Thyroid gland (tissue), 4 donors: ENCODE measurements around the gene MED28. TPM values are rescaled to one million over a fixed set of nuclear protein-coding genes. Genes with fewer than 3 reads are reported as not detected.

Source experiments
- DNase-seq, 2 donors: peaks; one replicate each; pipeline ENCODE4 v3.0.0-alpha.2; 2019
- H3K27ac ChIP-seq, 3 donors: fragments of 200-600 bp; sonication (generic); 1 replicate in 2 of 3; 2 replicates in 1 of 3; pipeline ENCODE4 v1.5.1; 2016 to 2019; ENCODE audit warnings: mild to moderate bottlenecking in 1 of 3, moderate library complexity in 1 of 3
- H3K27me3 ChIP-seq: fragments of 200-600 bp; sonication (generic); one replicate; pipeline ENCODE4 v1.5.1; 2019
- H3K36me3 ChIP-seq, 2 donors: fragments of 200-600 bp; sonication (generic); one replicate each; pipeline ENCODE4 v1.5.1; 2016 to 2019
- H3K4me1 ChIP-seq, 2 donors: fragments of 200-600 bp; sonication (generic); one replicate each; pipeline ENCODE4 v1.5.1; 2017 to 2019
- H3K4me3 ChIP-seq, 3 donors: fragments of 200-600 bp; sonication (generic); replicated peaks in 1 of 3; 1 replicate in 2 of 3; 2 replicates in 1 of 3; pipeline ENCODE4 v1.5.1; 2016; ENCODE audit warnings: mild to moderate bottlenecking in 1 of 3
- H3K9me3 ChIP-seq: fragments of 200-600 bp; sonication (generic); one replicate; pipeline ENCODE4 v1.5.1; 2017
- CTCF ChIP-seq, 6 experiments: fragments of 200-600 bp in 3 of 6; fragments of 450-650 bp in 3 of 6; sonication (generic) in 3 of 6; IDR thresholded peaks; one replicate each; pipeline ENCODE4 v1.5.1; 2016 to 2019; ENCODE audit warnings: antibody characterized with exemption in 6 of 6, mild to moderate bottlenecking in 2 of 6, inconsistent platforms in 1 of 6, moderate library complexity in 1 of 6
- POLR2A ChIP-seq, 2 donors: fragments of 450-650 bp; IDR thresholded peaks; one replicate each; pipeline ENCODE4 v1.6.1; 2017; ENCODE audit warnings: antibody characterized with exemption in 2 of 2, mild to moderate bottlenecking in 2 of 2, moderate library complexity in 1 of 2
- whole genome bisulfite sequencing, 2 donors: methylation state at CpG; one replicate each; pipeline ENCODE4 v1.1.5; 2017; 5-methylcytosine and 5-hydroxymethylcytosine counted together
- intact Hi-C: fragments of 100-400 bp; cut with DNase I; formaldehyde crosslinking; loops from one replicate; pipeline ENCODE4 v1.15.1; 2023
- total RNA-seq, 4 donors: library from RNA; depleted of rRNA; stranded (reverse); fragments of >200 nt; gene quantifications; one replicate each; pipeline ENCODE4 v1.2.3, GENCODE V29; 2016

The MED28 gene
- total RNA-seq, 4 donors from 2014 or later: 14.9 to 25.6 (median 19.4) TPM

GRCh38 chr4:17646693-17647092, 32.3 kb downstream of the MED28 start:
- no peak for DNase-seq
- 81 to 84% methylated on average over 3 of the region's 3 CpGs for WGBS, 2 donors
- H3K36me3 ChIP-seq: no peaks in the 10 kb centered on the region
- H3K27ac ChIP-seq: no peak overlapping the region
- intact Hi-C loops: no loop called here
- H3K27me3 ChIP-seq: no peaks in the 10 kb centered on the region
- H3K4me1 ChIP-seq: no peaks in the 10 kb centered on the region
- TF ChIP-seq CTCF (IDR thresholded peaks at IDR 0.05) (no peak), POLR2A (IDR thresholded peaks at IDR 0.05) (no peak)
- no peaks in the 10 kb centered on the region for H3K9me3 ChIP-seq
- no peak overlapping the region for H3K4me3 ChIP-seq

GRCh38 chr4:17647176-17647806, 32.9 kb downstream of the MED28 start:
- 90 to 95% methylated on average over 7 to 9 of the region's 9 CpGs for WGBS, 2 donors
- Histone ChIP-seq H3K9me3 (no peaks in the 10 kb centered on the region), H3K36me3 (no peaks in the 10 kb centered on the region), H3K27ac (no peak overlapping the region), H3K27me3 (no peaks in the 10 kb centered on the region), H3K4me1 (no peaks in the 10 kb centered on the region), H3K4me3 (no peak overlapping the region)
- intact Hi-C loops: no loop called here
- TF ChIP-seq CTCF (IDR thresholded peaks at IDR 0.05): no peak
- TF ChIP-seq POLR2A (IDR thresholded peaks at IDR 0.05): no peak
- no peak for DNase-seq

GRCh38 chr4:17647927-17648326, 33.5 kb downstream of the MED28 start:
- Histone ChIP-seq H3K9me3 (no peaks in the 10 kb centered on the region), H3K36me3 (no peaks in the 10 kb centered on the region), H3K4me1 (no peaks in the 10 kb centered on the region), H3K4me3 (no peak overlapping the region), H3K27me3 (no peaks in the 10 kb centered on the region), H3K27ac (no peak overlapping the region)
- TF ChIP-seq POLR2A (IDR thresholded peaks at IDR 0.05) (no peak), CTCF (IDR thresholded peaks at IDR 0.05) (no peak)
- intact Hi-C loops: no loop called here
- DNase-seq: no peak
- 81 to 86% methylated on average over 5 of the region's 5 CpGs for WGBS, 2 donors

GRCh38 chr4:17650406-17650805, 36.0 kb downstream of the MED28 start:
- TF ChIP-seq POLR2A (IDR thresholded peaks at IDR 0.05): no peak
- TF ChIP-seq CTCF (IDR thresholded peaks at IDR 0.05): no peak
- Histone ChIP-seq H3K4me3 (no peak overlapping the region), H3K27ac (no peak overlapping the region), H3K27me3 (no peaks in the 10 kb centered on the region), H3K36me3 (no peaks in the 10 kb centered on the region), H3K9me3 (no peaks in the 10 kb centered on the region), H3K4me1 (no peaks in the 10 kb centered on the region)
- 76 to 78% methylated on average over 2 of the region's 2 CpGs for WGBS, 2 donors
- intact Hi-C loops: no loop called here
- DNase-seq: no peak

- Histone ChIP-seq H3K4me1 (no peaks in the 10 kb centered on the region), H3K36me3 (no peaks in the 10 kb centered on the region), H3K9me3 (no peaks in the 10 kb centered on the region), H3K27ac (no peak overlapping the region), H3K4me3 (no peak overlapping the region), H3K27me3 (no peaks in the 10 kb centered on the region)
- TF ChIP-seq POLR2A (IDR thresholded peaks at IDR 0.05) (no peak), CTCF (IDR thresholded peaks at IDR 0.05) (no peak)
- DNase-seq: no peak
- intact Hi-C loops: no loop called here
- 85 to 88% methylated on average over 8 of the region's 8 CpGs for WGBS, 2 donors
Measured at GRCh38 chr4:17654701-17655100, 40.3 kb downstream of the MED28 start.
